NCI-H1092 (cell line): ENCODE results near the gene C13orf46.

ENCODE experiments used
- DNase-seq: peaks from one replicate; lab custom pipeline; 2025; lab: John Stamatoyannopoulos, UW

The C13orf46 gene

GRCh38 chr13:113905018-113905417 is 68.9 kb downstream of the C13orf46 start:
- no peak for DNase-seq

GRCh38 chr13:113904411-113904810 is 69.5 kb downstream of the C13orf46 start:
- no peak for DNase-seq

GRCh38 chr13:113903912-113904311 is 70.0 kb downstream of the C13orf46 start:
- no peak for DNase-seq
